Prostate gland (tissue), 1 donor: ENCODE results near the gene ZNRD2.

Source experiments
- POLR2A ChIP-seq: fragments of 450-650 bp; IDR thresholded peaks from one replicate; pipeline ENCODE4 v1.6.1; 2016; ENCODE audit warnings: antibody characterized with exemption, mild to moderate bottlenecking
- POLR2AphosphoS5 ChIP-seq: sonication (generic); formaldehyde crosslinking; IDR thresholded peaks from one replicate; pipeline ENCODE4 v1.6.1; 2017; ENCODE audit warnings: antibody characterized with exemption

GRCh38 chr11:65554057-65554818 is 16.0 kb upstream of the ZNRD2 start:
- TF ChIP-seq POLR2A = no peak
- TF ChIP-seq POLR2AphosphoS5 = no peak
